NCI-H82 treated with DMSO at 0.1 percent for 48 hours (cell line): ENCODE results near the gene LMOD1.

Experiments used
- DNase-seq: peaks from one replicate; lab custom pipeline; 2025; ENCODE audit not compliant: unreplicated experiment; lab: John Stamatoyannopoulos, UW

Gene LMOD1

DNA sequence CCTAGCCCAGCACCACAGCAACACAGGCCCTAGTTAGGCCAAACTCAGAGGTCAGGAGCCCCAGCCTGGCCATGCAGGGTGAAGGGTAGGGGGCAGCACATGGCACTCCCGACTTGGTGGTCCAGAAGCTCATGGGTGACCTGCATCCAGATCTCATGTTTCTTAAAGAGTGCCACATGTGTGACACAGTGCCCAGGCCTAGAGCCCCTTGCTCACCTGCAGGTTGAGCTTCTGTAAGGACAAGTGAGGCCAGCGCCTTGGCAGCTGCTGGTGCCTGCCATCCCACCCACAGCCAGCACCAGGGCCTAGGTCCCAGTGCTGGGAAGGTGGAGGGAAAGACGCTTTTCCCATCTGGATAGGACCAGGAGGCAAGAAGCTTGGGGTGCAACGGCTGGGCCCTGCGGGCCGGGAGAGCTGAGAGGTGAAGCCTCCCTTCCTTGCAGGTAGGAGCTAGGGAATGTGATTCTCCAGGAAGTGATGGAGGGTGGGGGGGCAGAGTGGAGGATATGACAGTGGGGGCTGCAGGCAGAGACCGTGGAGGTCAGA, 51.2 kb downstream of the LMOD1 start:
- DNase-seq: no peak

DNA sequence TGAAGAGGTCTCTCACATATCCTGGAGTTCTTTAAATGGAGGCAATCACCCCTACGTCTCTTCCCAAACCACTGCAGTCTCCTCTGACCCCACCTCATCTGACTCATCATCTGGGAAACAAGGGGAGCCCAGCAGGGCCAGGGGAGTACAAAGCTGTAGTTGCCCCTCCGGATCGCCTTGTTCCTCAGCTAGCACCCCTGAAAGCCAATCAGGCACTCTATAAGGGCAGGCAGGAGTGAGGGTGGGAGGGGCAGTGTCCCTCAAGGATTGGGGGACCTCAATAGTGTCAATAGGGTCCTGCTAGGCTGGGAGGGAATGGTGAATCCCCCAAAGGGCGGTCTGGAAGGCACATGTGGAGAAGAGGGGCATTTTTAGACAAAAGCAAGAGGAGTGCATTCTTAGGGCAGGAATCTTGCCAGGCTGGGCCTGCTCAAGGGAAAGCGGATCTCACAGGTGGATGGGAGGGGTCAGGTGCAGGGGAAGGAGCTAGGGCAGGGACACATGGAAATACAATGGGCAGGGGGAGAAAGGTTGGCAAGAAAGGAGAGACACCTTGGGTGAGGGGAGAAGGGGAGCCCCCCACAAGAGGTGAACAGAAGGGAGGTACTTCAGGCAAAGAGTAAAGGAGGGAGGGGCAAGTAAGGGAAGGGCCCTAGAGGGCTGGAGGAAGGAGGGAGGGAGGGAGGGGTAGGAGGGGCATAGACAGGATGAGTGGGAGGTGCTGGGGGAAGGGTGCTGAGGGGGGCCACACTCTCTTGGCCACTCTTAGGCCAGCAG, 51.8 kb downstream of the LMOD1 start:
- no peak for DNase-seq

DNA sequence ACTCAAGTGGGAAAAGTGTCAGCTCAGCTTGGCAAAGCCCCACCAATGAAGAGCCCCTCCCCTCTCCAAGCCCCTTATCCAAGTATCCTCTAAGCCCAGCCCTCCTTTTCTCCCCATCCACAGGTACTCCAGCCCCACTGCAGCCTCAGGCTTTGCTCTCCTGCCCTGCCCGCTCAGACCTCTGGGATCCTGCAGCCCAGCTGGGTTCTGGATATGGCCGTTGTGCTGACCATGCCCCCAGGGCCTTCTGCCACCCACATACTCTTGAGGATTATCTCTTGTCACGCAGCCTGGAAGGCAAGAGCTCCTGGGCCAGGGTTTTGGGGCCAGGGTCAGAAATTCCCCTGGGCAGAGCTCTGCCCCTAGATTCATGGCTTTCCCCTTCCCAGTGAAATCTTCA, 52.9 kb downstream of the LMOD1 start:
- DNase-seq: no peak

DNA sequence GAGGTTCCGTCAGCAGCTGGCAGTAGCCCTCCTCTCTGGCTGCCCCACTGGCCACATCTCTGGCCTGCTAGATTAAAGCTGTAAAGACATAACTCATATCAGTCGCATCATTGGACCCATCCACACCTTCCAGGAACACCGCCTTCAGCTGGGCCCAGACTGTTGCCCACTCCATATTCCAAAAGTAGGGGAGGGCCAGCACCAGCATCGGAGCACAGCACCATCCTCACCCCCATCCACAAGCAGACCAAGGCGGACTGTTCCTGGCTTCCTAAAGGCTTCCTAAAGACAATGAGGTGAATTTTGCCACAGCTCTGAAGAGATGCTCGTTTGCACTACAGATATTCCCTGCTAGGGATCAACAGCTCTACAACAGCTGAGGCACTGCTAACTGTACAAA, 54.1 kb downstream of the LMOD1 start:
- DNase-seq: no peak

DNA sequence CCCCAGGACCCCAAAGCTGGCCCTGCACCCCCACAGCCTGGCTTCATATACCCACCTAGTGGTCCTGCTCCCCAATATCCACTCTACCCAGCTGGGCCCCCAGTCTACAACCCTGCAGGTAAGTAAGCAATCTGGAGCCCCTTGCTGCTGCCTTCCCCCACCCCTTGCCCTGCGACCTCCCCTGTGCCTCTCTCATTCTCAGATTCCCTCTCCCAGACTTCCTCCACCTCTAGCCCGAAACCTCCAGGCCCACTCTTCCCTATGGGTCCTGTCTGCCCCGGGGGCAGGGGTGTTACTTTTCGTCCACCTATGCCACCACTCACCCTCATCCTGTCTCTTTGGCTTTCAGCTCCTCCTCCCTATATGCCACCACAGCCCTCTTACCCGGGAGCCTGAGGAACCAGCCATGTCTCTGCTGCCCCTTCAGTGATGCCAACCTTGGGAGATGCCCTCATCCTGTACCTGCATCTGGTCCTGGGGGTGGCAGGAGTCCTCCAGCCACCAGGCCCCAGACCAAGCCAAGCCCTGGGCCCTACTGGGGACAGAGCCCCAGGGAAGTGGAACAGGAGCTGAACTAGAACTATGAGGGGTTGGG, 54.8 kb downstream of the LMOD1 start:
- no peak for DNase-seq

DNA sequence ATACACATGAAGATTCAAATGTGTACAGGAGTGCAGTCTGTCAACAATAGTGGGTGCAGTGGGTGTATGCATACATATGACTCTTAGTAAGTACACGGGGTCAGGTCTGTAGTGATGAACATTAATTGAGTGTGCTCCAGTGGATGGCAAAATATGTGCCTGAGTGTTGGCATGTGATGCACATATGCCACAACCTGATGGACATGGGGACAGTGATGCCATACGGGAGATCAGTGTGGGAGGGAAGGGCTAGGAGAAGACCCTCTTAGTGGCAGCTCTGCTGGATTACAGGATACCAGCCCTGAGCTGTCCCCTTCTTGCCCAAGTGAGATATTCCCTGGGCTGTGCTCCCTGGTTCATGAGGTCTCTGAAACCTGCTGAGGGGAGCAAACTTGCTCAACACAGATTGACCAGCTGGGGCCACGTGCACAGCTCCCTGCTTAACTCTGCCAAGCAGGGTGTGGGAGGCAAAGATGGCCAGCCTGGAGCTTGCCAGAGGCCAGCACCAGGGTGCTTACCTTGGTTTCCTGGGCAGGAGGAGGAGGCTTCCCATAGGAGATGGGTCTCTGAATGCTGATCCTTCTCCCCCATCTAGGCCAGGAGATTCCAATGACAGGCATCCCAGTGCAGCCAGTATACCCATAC, 55.4 kb downstream of the LMOD1 start:
- DNase-seq: no peak

DNA sequence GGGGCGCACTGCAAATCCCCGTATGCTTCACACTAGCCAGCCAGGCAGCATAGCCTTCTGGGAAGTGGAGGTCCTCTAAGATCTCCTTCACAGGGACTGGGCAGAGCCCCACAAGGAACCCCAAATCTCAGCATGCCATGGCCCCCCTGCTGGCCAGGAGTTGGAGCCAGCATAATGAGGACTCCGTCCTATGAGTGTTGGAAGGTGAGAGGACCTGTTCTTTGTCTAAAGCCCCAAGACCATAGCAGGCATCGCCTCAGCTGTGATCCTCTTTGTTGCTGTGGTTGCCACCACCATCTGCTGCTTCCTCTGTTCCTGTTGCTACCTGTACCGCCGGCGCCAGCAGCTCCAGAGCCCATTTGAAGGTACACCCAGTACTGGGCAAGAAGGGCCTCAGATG, 56.1 kb downstream of the LMOD1 start:
- no peak for DNase-seq

DNA sequence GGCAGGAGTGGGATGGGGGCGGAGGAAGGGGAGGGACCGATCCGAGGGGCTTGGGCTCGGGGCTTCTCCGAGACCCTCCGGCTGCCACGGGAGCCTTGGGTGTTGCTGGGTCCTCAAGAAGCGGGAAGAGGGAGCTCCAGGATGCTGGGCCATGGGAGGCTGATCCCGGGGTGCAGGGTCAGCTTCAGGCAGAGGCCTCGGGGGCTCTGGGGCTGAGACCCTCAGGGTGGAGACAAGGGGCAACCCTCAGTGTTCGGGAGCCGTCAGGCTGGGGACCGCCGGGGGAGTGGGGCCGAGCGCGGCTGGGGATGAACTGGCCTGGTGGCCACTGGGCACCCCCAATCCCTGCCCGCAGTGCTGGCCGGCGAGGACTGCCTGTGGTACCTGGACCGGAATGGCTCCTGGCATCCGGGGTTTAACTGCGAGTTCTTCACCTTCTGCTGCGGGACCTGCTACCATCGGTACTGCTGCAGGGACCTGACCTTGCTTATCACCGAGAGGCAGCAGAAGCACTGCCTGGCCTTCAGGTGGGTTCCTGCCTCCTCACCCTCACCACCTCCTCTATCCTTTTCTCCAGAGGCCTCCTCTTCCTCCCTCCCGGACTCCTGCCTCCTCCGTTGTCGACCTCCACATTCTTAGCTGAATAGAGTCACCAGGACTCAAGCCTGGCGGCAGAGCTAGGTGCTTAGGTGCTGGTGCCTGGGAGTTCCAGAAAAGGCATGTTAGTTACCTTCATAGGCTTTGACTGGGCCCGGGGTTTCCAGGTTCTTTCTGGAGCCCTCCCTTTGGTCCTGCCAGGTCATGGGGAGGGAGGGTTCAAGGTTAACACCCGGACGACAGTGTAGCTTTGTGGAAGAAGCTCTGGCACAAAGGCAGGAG, 57.0 kb downstream of the LMOD1 start:
- no peak for DNase-seq

DNA sequence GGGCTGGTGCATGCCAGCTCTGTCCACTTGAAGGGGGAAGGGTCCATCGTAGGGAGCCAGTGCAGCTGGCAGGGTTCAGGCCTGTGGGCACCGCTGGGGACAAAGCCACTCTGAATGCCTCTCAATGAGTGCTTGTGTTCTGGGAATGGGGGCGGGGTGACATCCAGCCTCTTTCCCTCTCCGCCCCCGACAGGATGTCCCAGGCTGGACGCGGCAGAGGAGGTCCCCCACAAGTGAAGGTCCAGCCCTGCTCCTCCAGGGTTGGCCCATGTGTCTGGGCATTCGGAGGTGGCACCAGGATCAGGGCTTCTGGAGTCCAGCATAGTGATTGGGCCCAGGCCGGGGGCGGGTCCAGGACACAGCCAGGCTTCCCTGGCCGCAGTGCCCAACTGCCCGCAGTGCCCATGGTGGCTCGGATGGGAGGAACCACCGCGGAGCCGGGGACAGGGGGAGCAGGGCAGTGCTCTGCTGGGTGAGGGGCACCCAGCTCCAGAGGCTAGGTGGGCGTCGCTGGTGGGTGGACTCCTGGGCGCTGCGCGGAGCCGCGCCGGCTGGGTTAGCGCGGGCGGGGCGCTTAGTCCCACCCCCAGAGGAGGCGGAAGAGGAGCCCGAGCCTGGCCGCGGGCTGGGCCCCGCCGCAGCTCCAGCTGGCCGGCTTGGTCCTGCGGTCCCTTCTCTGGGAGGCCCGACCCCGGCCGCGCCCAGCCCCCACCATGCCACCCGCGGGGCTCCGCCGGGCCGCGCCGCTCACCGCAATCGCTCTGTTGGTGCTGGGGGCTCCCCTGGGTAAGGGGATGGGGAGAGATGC, 57.9 kb downstream of the LMOD1 start, which contains the start of gene SHISA4:
SHISA4 (plus strand) TSS at position 617 of the 808 bp plus-strand sequence; CDS start at position 714, 97 bp downstream.
- no peak for DNase-seq

DNA sequence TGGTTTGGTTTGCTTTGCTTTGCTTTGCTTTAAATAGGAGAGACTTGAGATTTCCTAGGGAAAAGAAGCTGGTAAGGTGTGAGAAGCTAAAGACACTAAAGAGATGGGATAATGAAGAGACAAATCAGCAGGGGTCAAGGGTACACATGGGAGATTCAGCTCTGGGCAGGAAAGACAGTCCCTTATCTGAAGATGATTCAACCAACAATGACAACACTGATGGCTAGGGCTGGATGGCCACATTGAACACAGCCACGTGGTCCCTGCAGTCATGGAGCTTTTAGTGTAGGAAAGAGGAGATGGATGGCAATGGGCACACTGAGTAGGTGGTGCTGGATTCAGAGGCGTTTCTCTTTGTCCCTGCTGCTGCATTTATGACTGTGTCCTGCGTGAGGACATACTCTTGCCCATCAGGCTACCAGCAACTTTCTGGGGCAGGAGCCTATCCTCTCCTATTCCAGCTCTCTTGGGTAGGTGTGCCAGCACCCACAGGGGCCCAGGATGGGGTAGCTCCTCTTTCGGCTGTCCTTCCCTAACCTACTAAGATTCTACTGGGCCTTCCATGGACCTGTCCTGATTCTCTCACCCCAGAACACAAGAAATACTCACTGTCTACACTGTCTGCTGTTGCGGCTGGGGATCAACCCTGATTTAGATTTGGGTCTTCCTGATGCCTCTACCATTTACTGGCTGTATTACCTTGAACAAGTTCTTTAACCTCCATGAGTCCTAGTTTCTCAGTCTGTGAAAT, 59.1 kb downstream of the LMOD1 start:
- DNase-seq: no peak

DNA sequence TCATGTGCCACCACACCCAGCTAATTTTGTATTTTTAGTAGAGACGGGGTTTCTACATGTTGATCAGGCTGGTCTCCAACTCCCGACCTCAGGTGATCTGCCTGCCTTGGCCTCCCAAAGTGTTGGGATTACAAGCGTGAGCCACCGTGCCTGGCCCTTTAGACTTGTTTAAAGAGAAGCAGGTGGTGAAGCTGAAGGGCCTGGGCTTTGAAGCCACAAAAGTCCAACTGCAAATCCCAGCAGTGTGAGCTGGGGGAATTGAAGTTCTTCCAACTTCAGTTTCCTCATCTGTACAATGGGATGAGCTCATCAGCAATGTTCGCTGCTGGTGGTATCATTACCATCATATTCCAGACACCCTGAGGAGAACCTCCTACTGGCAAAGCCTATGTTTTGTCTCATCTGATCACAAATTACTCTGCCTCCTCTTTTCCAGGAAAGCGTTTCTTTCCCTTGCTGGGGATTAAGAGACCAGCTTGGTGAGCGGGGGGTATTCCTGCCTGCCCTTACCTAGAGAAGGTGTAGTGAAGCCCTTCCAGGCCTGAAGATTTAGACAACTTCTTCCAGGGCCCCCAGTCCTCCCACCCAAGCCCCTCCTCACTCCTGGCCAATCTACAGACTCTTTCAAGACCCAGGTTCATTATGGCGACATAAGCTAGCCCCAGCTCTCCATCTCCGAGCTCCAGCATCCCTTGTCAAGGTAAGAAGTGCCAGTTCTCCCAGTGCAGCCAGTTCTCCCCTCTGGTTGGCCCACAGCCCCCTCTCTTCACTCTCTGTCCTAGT, 60.1 kb downstream of the LMOD1 start:
- no peak for DNase-seq

DNA sequence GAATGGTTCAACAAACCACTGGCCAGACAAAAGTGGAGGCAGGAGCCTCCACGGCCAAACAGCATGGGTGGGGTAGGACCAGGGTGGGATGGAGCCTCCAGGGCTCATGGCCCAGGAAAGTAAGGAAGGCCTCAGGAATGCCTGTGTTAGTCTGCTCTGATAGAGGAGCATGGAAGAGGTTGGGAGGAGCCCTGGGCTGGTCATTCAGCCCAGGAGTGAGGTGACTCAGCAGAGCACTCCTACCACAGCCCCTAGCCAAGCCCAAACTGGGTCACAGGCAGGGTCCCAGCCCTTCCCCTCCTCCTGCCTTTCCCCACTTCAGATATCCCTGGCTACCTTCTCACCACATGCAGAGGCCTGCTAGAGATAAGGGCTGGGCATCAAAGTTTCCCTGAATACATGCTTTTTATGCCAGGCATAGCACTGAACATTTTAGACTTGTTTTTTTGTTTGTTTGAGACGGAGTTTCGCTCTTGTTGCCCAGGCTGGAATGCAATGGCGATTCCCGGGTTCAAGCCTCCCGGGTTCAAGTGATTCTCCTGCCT, 60.7 kb downstream of the LMOD1 start:
- no peak for DNase-seq

DNA sequence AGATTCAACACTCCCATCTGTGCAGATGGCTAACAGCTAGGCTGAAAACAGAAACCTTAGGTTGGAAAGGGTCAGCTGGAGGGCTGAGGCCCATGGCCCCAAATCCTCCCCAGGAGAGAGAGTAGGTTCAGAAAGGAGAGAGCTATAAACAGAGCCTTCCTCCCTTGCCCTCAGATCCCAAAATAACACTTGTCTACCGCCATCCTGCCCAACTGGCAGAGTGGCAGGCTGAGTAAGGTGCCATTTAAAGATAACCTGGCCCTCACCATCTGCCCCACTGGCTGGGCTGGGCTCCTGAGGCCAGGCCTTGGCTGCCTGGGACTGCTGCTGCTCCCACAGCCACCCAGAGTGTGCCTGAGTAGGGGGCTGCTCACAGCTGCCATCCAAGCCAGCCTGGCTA, 61.9 kb downstream of the LMOD1 start:
- DNase-seq: no peak

DNA sequence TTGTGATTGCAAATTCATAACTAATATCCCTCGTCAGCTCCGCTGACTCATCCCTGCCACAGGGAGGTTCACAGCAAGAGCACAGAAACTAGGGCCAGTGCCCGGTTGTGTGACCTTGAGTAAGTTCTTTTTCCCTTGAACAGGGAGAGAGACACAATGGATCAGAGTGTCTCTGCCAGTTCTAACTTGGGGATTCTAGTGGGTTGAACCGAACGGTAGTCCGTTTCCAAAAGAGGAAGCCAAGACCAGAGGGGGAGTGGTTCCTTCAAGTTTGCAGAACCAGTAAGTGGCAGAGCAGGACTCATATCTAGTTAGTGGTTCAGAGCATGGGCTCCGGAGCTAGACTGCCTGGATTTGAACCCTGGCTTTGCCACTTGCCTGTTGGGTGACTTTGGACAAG, 62.6 kb downstream of the LMOD1 start:
- DNase-seq: no peak

DNA sequence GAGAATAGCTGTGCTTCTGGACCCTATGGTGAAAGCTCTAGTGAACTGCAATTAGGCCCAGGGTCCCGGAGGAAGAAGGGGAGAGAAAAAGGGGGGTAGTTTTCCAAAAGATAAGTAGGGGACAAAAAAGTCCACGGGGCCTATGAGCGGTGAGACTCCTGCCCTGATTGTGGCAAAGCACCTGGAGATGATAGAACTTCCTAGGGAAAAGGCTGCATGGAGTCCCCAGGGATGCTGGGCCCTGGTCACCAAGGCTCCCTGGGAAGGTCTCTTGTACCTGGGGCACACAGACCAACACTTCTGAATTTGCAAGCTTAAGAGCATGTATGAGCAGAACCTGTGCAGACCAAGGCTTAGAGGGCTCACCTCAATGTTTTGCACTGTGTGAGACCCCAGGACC, 63.1 kb downstream of the LMOD1 start:
- DNase-seq: no peak

DNA sequence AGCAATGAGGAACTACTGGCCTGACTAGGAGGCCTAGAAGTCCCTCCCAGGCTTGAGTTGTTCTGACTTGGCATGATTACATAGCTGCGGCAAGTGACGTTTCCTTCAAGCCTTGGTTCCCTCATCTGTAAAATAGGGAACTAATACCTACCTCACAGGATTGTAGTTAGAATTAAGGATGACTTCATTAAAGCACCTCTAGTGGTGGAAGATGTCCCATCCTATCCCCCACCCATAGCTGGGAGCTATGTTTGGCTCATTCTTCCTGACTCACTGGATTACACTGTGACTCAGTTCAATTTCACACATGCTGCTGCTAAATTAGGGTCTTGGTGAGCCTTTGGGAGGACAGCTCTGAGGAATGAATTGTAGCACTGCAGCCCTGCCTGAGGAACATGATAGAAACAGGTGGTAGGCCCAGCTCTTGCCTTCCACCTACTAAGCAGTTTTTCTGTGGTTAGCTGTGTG, 63.6 kb downstream of the LMOD1 start:
- no peak for DNase-seq

DNA sequence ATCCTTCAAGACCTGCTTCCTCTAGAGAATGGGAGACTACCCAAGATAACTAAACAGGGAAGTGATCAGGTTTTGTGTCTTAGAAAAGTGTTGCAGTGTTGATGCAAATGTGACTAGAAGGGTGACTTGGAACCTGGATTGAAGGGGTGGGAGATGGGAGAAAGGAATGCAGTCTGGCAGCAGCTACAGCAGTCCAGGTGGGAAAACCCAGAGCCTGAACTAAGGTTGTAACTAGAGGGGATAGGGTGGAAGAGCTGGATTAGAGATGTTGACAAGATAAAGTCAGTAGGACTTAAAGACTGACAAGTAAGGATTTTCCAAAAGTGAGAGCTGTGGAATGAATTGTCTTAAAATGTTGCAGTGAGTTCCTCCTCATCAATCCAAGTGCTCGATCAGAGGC, 64.7 kb downstream of the LMOD1 start:
- DNase-seq: no peak

DNA sequence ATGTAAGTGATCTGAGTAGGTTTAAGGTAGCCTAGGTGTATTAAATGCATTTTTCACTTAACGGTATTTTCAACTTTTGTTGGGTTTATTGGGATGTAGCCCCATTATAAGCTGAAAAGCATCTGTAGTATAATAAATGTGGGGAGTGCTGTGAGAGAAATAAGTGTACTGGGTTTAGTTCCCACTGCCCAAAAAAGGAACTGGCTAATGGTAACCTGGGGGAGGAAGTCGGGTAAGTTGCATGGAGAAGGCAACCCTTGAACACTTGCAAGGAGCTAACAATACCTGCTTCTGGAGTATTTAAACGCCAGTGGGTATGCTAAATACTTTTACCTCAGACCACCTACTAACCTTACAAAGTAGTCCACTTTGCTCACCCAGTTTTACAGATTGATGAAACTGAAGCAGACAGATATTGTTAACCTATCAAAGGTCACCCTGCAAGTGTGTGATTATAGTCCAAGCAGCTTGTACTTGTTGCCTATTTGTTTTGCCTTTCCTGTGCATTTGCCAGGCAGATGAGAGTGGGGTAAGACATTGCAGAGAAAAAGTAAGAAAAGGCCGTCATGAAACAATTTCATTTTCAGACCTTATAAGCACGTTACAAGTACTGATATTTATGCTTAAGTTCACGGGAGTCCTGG, 65.3 kb downstream of the LMOD1 start:
- DNase-seq: no peak
